Cardiac muscle cell (in vitro differentiated cells and primary cell): ENCODE data around the gene DCPS. TPM values are rescaled to one million over a fixed set of nuclear protein-coding genes. Genes with fewer than 3 reads are reported as not detected.
A peak's percentile ranks its signal among the peaks of the same experiment; 100 is the strongest.
"Not testable (repeated sequence)": the region's sequence is repeated elsewhere in the genome, so short reads cannot be mapped to it uniquely, and the experiment has no call there.

Source experiments
- DNase-seq, 2 donors: peaks; one replicate each; pipeline versions ENCODE4 v3.0.0 to v3.0.0-alpha.2; 2010 to 2017; ENCODE audit warnings: low read depth in 1 of 2, low spot score in 1 of 2
- H3K27ac ChIP-seq: fragments of 200-600 bp; sonication (generic); 2 replicates; pipeline ENCODE4 v1.5.1; 2016
- H3K27me3 ChIP-seq: fragments of 200-600 bp; sonication (generic); 2 replicates; pipeline ENCODE4 v1.6.0; 2016; ENCODE audit warnings: control low read depth
- H3K36me3 ChIP-seq: fragments of 200-600 bp; sonication (generic); 2 replicates; pipeline ENCODE4 v1.5.1; 2016; ENCODE audit warnings: control low read depth
- H3K4me1 ChIP-seq: fragments of 200-600 bp; sonication (generic); 2 replicates; pipeline ENCODE4 v1.8.1; 2017; ENCODE audit warnings: low read depth, mild to moderate bottlenecking, mixed run types
- H3K4me3 ChIP-seq: fragments of 200-600 bp; sonication (generic); 2 replicates; pipeline ENCODE4 v1.5.1; 2016; ENCODE audit warnings: mild to moderate bottlenecking
- H3K9me3 ChIP-seq: fragments of 200-600 bp; sonication (generic); 2 replicates; pipeline ENCODE4 v1.5.1; 2017; ENCODE audit warnings: low read depth, mild to moderate bottlenecking, control low read depth
- polyA plus RNA-seq: library from polyadenylated mRNA; unstranded; fragments of >200 nt; fragmentation: Nextera tagmentation; extraction: Ambion mirVana; gene quantifications from 2 replicates; pipeline ENCODE4 v1.2.1, GENCODE V29; 2016
- total RNA-seq: library from RNA; depleted of rRNA; stranded (reverse); fragments of >200 nt; gene quantifications from 2 replicates; pipeline ENCODE4 v1.2.3, GENCODE V29; 2016
- TF ChIP-seq, protein P1 (sequence below): IDR thresholded peaks from 2 replicates; pipeline ENCODE4 v1.5.1; 2012; ENCODE audit warnings: low read depth, mild to moderate bottlenecking, low read length

DCPS gene
- total and polyA plus RNA-seq, 2 experiments from 2014 or later, result 13.1 to 27.0 TPM

DNA sequence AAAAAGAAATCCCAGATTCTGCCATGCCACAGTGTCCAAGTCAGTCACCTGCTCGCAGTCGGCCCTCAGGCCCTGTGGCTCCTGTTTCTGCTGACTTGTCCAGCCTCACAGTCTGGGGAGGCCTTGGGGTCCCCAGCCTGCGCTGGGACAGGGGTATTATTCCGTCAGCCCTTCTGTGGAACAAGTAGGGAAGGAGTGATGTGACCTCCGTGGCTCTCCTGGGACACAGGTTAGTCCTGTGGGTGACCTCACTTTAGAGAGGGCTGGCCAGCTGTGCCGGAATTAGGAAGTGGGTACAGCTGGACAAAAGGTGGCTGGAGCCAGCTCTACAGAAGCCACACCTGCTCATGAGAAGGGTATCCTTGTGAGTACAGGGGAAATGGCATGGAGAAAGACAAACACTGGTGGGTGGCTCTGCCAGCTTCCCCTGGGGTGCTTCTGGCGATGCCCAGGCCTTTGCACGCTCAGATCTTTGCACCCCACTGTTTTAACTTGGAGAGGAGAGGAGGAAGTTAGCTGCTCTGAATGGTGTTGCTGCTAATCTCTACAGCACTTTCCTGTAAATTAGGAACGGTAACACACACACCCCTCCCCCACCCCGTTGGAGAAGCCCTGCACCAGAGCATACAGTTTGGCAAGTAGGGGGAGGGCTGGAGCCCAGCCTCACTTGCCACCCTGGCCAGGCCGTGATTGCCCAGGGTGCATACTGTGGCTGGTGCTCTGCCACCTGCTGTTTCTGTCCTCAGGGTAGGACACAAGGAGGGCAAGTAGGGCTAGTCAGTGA, 64.7 kb downstream of the DCPS start:
- peaks cover 16% of the 10 kb centered on the region for H3K4me1 ChIP-seq
- DNase-seq, H3K9me3 ChIP-seq, H3K27ac ChIP-seq, H3K27me3 ChIP-seq, H3K36me3 ChIP-seq, H3K4me3 ChIP-seq: not testable (repeated sequence)

DNA sequence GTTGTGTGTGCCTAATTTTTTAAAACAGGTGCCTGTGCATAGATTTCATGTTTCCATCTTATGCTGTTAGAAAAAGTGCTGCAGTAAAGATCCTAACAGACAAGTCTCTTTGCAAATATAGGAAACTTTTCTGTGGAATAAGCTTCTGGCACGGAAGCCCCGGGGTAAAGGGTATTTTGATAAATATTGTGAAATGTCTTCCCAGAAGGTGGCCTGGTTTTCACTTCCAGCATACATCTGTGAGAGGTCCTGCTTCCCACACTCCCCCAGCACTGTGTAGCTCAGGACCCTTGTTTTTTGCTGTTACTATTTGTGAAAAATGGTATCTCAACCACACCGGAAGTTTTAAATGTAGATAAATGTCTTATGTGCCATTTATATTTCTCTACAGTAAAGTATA, 66.2 kb downstream of the DCPS start:
- Histone ChIP-seq H3K36me3 (no peaks in the 10 kb centered on the region), H3K9me3 (no peaks in the 10 kb centered on the region), H3K4me1 (peaks cover 20% of the 10 kb centered on the region), H3K27me3 (no peaks in the 10 kb centered on the region), H3K27ac (no peak overlapping the region), H3K4me3 (no peak overlapping the region)
- TF ChIP-seq, protein P1, sequence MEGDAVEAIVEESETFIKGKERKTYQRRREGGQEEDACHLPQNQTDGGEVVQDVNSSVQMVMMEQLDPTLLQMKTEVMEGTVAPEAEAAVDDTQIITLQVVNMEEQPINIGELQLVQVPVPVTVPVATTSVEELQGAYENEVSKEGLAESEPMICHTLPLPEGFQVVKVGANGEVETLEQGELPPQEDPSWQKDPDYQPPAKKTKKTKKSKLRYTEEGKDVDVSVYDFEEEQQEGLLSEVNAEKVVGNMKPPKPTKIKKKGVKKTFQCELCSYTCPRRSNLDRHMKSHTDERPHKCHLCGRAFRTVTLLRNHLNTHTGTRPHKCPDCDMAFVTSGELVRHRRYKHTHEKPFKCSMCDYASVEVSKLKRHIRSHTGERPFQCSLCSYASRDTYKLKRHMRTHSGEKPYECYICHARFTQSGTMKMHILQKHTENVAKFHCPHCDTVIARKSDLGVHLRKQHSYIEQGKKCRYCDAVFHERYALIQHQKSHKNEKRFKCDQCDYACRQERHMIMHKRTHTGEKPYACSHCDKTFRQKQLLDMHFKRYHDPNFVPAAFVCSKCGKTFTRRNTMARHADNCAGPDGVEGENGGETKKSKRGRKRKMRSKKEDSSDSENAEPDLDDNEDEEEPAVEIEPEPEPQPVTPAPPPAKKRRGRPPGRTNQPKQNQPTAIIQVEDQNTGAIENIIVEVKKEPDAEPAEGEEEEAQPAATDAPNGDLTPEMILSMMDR, result no peak
- DNase-seq, result peak in 1 of 2 donors; percentile 69

DNA sequence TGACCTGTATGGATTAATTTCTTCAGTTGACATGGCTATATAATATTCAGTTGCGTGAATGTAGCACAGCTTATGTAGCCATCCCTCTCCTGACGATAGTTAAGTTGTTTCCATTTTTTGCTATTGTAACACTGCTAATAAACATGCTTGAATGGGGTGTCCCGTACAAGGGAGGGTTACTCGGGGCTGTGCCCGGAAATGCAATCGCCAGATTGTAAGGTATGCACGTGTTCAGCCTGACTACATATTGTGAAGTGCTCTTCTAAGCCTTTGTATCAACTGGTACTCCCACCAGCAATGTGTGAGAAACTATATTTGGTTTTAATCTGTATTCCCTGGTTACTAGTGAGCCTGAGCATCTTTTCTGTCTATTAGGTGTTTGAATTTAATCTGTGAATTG, 67.7 kb downstream of the DCPS start:
- Histone ChIP-seq H3K36me3 (no peaks in the 10 kb centered on the region), H3K27me3 (no peaks in the 10 kb centered on the region), H3K4me1 (peaks cover 14% of the 10 kb centered on the region), H3K27ac (no peak overlapping the region), H3K9me3 (no peaks in the 10 kb centered on the region), H3K4me3 (no peak overlapping the region)
- TF ChIP-seq, protein P1, result no peak
- DNase-seq, result no peak

DNA sequence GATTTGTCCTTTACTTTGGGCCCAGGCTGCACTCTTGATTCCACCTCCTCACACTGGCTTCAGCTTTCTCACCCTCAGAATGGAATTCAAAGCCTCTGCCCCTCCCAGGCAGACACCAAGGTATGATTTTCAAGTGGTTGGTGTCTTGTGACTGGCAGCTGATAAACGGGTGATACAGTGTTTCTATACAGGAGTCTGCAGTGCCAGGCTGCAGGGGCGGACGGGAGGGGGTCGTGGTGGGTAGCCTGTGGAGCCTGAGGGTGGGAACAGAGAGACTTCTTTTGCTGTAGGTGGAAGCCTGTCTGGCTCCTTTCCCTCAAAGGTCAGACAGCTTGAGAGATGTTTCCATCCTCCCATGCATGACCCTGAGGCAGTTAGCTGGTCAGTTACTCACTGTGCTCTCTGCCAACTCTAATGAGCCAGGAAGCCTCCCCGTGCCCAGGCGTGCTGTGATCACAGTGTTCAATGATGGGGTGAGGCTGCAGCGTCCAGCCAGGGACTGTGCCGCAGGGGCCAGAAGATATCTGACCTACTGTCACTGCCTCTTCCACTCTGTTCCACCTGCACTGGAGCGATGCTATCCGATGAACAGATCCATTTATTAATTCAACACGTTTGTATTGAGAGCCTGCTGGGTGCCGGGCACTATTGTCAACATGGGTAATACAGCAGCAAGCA, 69.7 kb downstream of the DCPS start:
- not testable (repeated sequence) for H3K27me3 ChIP-seq, DNase-seq, H3K36me3 ChIP-seq, H3K9me3 ChIP-seq, H3K4me3 ChIP-seq
- Histone ChIP-seq H3K4me1 (peaks cover 14% of the 10 kb centered on the region), H3K27ac (peak overlapping the region; percentile 53)

DNA sequence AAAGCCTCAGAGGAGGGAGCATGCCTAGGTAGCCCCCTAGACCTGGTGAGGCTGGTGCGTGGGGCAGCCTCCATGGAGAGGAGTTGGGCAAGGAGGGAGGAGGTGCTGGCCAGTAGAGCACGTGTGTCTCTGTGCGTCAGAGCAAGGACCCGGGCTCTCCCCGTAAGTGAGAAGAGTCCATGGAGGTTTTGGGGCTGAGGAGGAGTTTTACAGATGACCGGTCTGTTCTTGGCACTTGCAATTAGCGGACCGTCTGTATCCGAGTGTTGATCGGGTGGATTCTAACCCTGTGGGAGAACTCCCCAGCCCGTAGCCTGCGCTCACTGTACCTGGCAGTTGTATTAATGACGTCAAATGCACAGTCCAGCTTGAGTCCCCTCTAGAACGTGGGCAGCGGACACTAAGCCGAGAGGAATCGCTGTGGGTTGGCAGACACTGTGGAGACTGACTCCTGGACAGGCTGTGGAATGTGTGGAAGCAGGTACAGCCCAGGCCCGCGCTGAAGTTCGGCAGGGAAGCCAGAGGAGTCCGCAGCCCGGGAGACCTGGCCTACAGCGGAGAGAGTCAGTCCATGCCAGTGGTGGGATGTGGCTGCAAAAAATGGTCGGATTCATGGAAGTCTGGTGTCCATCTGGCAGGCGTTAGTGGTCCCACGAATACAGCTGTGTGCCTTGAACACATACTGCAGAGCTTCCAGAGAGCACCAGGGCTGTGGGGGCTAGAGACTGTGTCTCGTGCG, 70.9 kb downstream of the DCPS start:
- H3K27me3 ChIP-seq, H3K36me3 ChIP-seq, H3K27ac ChIP-seq, H3K4me3 ChIP-seq, H3K9me3 ChIP-seq, DNase-seq: not testable (repeated sequence)
- peaks cover 11% of the 10 kb centered on the region for H3K4me1 ChIP-seq

DNA sequence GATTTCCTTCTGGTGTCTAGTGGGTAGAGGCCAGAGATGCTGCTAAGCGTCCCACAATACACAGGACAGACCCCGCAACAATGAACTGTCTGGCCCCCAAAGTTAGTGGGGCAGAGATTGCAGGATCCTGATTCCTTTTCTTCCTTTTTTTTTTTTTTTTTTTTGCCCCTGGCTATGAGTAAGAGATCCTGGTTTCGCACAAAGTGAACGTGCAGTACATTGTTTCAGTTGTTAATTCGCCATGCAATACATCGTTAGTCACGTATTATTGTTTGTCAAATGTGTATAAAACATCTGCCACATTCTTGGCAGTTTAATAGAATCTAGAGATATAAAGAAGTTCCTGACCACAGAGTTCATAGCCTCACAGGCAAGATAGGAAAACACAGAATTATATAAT, 71.9 kb downstream of the DCPS start:
- Histone ChIP-seq H3K4me1 (peaks cover 11% of the 10 kb centered on the region), H3K4me3 (no peak overlapping the region), H3K36me3 (no peaks in the 10 kb centered on the region), H3K9me3 (no peaks in the 10 kb centered on the region), H3K27me3 (no peaks in the 10 kb centered on the region), H3K27ac (no peak overlapping the region)
- peak in 1 of 2 donors; percentile 83 for DNase-seq
- TF ChIP-seq, protein P1, result no peak

DNA sequence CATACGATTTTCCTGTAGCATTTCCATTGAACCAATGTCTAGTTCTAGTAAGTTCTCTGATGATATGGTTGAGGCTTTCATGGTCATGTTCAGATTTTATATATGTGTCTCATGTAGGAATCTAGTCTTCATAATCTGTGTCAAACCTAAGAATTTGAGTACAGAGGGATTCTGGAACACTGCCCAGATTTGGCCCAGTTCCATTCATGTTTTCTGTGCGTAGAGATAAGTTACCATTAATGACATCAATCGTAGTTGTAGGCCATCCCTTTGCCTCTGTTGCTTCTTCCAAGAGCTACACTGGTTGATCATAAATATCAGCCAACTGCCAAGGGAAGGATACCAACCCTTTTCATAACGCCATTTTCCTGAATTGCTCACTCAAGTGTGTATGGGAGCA, 74.9 kb downstream of the DCPS start:
- no peak overlapping the region for H3K4me3 ChIP-seq
- no peaks in the 10 kb centered on the region for H3K36me3 ChIP-seq
- H3K4me1 ChIP-seq, result peaks cover 1% of the 10 kb centered on the region
- DNase-seq, result peak in 1 of 2 donors; percentile 89
- no peak overlapping the region for H3K27ac ChIP-seq
- TF ChIP-seq, protein P1, result no peak
- H3K9me3 ChIP-seq, result no peaks in the 10 kb centered on the region
- no peaks in the 10 kb centered on the region for H3K27me3 ChIP-seq
